GM18909 (cell line): ENCODE data around the gene TRPM1.
A peak's percentile ranks its signal among the peaks of the same experiment; 100 is the strongest.

Experiments
- ATAC-seq: cut with Tn5 transposase; IDR thresholded peaks from one replicate; pipeline ENCODE4 v1.9.1; 2021; ENCODE audit warnings: mild to moderate bottlenecking; ENCODE audit not compliant: unreplicated experiment, poor library complexity

The TRPM1 gene

DNA sequence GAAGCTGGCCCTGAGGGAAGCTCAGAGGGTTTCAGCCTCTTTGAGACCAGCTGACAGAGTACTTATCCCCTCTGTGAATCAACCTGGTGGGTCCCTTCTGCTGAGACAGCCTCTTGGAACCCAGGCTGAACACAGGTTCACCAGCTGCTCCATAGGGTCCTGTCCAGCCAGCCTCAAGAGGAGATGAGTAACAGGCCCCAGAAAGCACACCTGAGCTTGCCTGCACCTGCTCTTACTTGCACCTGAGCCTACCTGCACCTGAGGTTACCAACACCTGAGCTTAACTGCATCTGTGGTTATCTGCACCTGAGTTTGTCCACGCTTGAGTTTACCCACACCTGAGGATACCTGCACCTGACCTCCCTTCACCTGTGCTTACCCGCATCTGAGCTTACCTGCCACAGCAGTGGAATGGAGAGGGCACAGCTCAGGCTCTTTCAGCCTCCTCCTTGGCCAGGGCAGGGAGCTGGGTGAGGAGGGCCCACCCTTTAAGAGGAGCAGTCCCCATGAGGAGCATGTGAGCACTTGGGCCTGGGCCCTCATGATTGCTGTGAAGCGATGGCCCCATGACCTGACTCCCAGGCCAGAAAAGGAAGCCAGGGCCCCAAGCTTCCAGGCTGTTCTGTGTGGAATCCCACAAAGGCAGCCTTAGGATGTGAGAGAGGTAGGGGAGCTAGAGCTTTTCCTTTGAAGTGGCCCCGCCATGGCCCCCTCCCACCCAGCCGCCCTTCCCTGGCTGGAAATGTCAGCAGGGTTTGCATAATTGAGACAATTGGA lies at the start of gene TRPM1:
Gene TRPM1, minus strand, starts transcription at position 464 of the 777 bp plus-strand sequence. CDS start 20,370 bp downstream, outside the sequence.
- no peak for ATAC-seq

GRCh38 chr15:31150732-31151231 lies 49.3 kb upstream of the TRPM1 start:
- no peak for ATAC-seq

DNA sequence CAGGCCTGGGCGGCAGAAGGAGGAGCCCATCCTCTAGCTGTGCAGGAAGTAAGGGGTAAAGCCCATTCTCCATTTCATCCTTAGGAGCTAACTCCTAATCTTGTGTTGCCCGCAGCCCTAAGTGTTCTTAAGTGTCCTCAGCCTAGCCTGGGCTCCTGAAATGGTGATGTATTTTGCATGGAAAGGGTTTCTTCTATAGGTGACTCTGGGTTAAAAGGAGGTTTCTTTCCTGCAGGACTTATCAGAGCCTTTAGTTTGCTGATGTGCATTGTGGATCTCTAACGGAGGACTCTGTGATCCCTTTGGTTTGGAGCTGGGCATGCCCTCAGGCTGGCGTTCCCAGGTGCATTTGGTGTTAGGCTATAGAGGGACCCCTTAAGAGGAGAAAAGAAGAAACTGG lies 48.5 kb upstream of the TRPM1 start:
- ATAC-seq: no peak

GRCh38 chr15:31149088-31149505 lies 47.6 kb upstream of the TRPM1 start:
- ATAC-seq: no peak

GRCh38 chr15:31148297-31149087 lies 47.0 kb upstream of the TRPM1 start:
- ATAC-seq: no peak

GRCh38 chr15:31147944-31148296 lies 46.4 kb upstream of the TRPM1 start:
- ATAC-seq: no peak

- ATAC-seq: no peak
Measured at GRCh38 chr15:31147456-31147855, 45.9 kb upstream of the TRPM1 start.

DNA sequence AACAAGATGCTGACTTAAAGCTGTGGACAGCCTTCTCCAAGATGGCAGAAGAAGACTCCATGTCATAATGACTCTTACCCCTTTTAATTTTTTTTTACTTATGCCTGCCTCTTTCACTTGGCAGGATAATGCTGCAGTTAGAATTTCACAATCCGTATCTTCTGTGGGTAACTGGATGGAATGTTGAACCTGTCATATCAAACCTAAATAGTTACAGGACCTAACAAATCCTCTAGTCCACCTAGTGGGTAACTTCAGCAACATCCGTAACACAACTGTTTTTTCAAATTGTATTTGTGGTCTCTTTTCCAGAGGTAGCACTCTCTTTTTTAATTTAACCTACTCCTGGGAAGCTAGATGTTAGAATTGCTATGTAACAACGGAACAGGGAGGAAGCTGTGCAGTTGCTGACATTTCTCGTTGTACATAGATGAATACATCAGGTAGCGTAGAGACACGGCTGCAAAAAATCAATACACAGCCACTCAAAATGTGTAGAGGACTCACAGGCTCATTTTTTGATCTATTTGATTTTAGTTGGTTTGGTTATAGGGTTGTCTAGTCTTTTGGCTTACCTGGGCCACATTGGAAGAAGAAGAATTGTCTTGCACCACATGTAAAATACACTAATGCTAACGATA lies 43.9 kb upstream of the TRPM1 start:
- ATAC-seq: no peak

DNA sequence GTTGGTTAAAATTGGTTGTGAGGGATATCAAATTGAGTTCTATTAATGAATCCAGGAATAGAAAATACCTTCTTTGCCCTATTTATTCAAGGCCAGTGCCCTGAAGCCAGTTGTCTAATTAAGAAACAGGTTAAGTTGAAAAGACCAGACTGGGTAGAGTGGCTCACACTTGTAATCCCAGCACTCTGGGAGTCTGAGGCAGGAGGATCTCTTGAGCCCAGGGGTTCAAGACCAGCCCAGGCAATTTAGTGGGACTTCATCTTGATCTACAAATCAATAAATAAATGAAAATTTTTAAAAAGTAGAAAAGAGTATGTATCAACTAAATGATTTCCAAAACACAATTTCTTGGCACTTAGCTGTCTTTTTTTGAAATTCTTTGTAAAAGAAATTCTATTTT lies 40.3 kb upstream of the TRPM1 start:
- ATAC-seq: no peak

DNA sequence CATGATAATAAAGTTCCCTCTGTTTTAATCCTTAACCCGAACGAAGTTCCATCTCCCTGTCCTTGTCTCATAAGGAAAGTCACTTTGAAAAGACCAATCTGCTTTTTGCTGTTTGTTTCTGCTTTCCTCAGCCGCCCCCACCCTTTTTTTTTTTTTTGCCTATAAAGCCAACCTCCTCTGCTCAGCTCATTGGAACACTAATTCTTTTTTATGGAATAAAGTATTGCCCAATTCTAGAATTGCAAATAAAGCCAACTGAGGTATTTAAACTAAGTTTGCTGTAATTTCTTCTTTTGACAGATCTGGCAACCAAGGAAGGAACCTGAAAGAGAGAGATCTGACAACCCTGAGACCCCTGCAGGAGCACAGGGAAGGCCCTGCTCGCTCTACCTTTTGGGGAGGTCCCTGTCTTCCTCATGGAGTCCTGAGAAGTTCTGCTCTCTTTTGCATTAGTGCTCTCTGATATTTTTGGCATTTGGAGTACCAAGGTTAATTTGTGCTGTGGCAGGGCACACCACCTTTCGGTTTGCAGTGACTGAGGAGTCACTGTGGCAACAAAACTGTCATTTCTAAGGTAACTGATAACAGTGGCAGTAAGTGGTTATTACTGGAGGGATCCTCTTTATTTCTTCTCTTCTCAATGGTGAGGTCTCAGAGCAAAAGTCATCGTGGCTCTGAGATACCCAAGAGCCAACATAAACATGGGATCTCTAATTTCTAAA lies 35.2 kb upstream of the TRPM1 start:
- ATAC-seq: no peak

DNA sequence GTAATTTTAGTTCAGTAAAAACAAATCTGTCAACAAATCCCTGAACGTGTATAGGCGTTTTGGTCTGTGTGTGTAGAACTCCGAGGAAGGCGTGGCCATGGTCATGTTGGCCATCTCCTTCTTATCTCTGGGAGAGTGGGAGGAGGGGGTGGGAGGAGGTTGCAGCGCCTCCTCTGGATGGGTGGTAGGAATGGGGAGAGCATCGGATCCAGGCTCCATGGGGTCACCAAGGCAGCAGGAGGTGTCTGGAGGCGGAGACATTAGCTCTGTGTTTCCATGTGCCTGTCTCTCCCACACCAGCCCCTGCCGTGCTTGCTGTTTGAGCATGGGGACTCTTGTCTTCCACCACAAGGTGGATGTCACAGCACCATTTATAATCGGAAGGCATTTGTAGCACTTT lies 34.5 kb upstream of the TRPM1 start:
- ATAC-seq: no peak

DNA sequence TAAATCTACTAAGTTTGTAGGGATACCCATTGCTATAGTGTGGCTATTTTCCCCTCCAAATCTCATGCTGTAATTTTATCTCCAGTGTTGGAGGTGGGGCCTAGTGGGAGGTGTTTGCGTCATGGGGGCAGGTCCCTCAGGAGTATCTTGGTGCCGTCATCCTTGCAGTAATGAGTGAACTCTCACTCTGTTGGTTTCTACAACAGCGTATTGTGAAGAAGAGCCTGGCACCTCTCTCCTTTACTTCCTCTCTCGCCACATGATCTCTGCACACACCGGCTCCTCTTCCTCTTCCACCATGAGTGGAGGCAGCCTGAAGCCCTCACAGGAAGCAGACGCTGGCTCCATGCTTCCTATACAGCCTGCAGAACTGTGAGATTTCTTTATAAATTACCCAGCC lies 34.0 kb upstream of the TRPM1 start:
- ATAC-seq: no peak

- no peak for ATAC-seq
Measured at GRCh38 chr15:31133890-31134289, 32.4 kb upstream of the TRPM1 start.

DNA sequence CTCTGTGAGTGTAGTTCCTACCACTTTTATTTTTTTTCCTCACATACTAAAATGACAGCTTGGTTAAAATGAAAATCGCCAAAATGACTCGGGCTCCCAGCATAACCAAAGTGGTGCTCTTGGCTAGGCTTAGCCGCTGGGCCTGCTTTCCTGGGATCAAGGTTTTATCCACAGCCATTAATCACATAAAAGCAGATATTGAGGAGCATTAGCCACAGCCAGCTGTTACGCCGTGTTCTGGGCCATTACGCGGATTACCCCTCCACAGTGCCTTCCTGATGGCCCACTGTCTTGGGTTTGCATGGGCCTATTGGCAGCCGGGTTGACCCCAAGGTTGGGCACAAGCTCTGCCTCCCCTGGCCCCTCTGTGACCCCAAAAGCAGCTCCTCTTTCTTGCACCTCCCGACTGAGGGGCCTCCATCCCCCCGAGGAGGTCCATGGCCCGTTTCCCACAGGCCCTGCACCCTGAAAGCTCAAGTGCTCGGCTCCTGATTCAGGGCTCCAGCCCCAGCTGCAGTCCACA lies 30.4 kb upstream of the TRPM1 start:
- ATAC-seq: no peak

DNA sequence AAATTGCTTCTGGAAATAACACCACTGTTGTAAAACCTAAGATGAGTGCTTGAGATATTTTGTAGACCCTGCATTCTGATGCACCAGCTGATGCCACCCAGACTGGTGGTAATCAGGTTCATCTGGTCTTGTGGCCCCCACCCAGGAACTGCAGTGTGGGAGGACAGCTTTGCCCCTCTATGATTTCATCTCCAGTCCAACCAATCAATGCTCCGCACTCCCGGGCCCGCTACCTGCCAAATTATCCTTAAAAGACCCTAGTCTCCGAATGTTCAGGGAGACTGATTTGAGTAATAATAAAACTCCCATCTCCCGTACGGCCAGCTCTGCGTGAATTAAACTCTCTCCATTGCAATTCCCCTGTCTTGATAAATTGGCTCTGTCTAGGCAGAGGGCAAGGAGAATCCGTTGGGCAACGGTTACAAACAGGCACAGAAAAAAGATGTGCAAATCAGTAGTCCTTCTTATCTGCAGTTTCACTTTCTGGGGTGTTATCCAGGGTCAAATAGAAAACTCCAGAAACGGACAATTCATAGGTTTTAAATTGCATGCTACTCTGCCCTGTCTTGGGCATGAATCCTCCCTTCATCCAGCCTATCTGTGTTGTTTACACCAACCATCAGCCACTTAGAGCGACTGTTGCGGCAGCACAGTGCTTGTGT lies 29.2 kb upstream of the TRPM1 start:
- ATAC-seq: no peak

GRCh38 chr15:31129769-31130303 lies 28.3 kb upstream of the TRPM1 start:
- ATAC-seq: no peak

- peak; percentile 55 for ATAC-seq
Measured at GRCh38 chr15:31128919-31129768, 27.6 kb upstream of the TRPM1 start.

DNA sequence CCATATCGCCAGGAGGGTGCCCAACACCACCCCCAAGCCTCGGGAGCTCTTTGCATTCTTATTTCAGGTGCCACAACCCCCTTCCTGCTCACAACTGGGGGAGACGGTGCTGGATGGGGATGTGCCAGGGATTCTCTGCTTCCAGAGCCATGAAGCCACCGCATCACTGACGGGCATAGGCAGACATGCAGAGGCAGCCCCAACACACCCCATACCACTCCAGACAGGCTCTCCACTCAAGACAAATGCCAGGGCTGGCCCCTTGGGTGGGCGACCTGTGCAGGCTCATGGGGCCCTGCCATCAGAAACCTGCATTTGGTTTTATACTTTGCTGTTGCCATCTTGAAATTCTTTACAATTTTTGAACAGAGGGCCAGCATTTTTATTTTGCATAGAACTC lies 27.0 kb upstream of the TRPM1 start:
- ATAC-seq: no peak
